Mesenchymal stem cell (in vitro differentiated cells and primary cell): ENCODE data around the gene VAV2.

Experiments
- DNase-seq: peaks from one replicate; pipeline ENCODE4 v3.0.0-alpha.2; 2013
- H2AFZ ChIP-seq: one replicate; pipeline ENCODE4 v1.6.1; 2013; ENCODE audit warnings: low read depth, mild to moderate bottlenecking, control low read depth, inconsistent platforms, low read length, moderate library complexity
- H2AK5ac ChIP-seq: 2 replicates; pipeline ENCODE4 v1.6.1; 2013; ENCODE audit warnings: low read length, moderate library complexity, mild to moderate bottlenecking, inconsistent platforms; ENCODE audit not compliant: severe bottlenecking
- H2BK120ac ChIP-seq: one replicate; pipeline ENCODE4 v1.6.1; 2013; ENCODE audit warnings: low read depth, mild to moderate bottlenecking, inconsistent platforms, low read length, moderate library complexity
- H2BK12ac ChIP-seq, 2 experiments: one replicate each; pipeline ENCODE4 v1.6.1; 2013; ENCODE audit warnings: inconsistent platforms in 2 of 2, low read length in 2 of 2, mild to moderate bottlenecking in 2 of 2, moderate library complexity in 2 of 2, control low read depth in 1 of 2
- H2BK15ac ChIP-seq: one replicate; pipeline ENCODE4 v1.6.1; 2013; ENCODE audit warnings: mild to moderate bottlenecking, low read depth, inconsistent platforms; ENCODE audit not compliant: poor library complexity, severe bottlenecking
- H2BK5ac ChIP-seq: 2 replicates; pipeline ENCODE4 v1.6.1; 2013; ENCODE audit warnings: low read depth, mild to moderate bottlenecking, low read length, control low read depth, inconsistent platforms; ENCODE audit not compliant: poor library complexity, severe bottlenecking
- H3K14ac ChIP-seq, 2 experiments: one replicate each; pipeline ENCODE4 v1.6.1; 2013; ENCODE audit warnings: inconsistent platforms in 2 of 2, low read length in 2 of 2, control low read depth in 1 of 2, mild to moderate bottlenecking in 1 of 2, moderate library complexity in 1 of 2
- H3K18ac ChIP-seq, 2 experiments: one replicate each; pipeline ENCODE4 v1.6.1; 2013; ENCODE audit warnings: inconsistent platforms in 2 of 2, low read length in 2 of 2, control low read depth in 1 of 2, low read depth in 1 of 2, mild to moderate bottlenecking in 1 of 2
- H3K23ac ChIP-seq, 2 experiments: one replicate each; pipeline ENCODE4 v1.6.1; 2013; ENCODE audit warnings: inconsistent platforms in 2 of 2, low read length in 2 of 2, mild to moderate bottlenecking in 2 of 2, moderate library complexity in 2 of 2, control low read depth in 1 of 2
- H3K27ac ChIP-seq: 2 replicates; pipeline ENCODE4 v1.5.1; 2013; ENCODE audit warnings: mild to moderate bottlenecking, moderate library complexity, low read length, control low read depth, inconsistent platforms; ENCODE audit not compliant: poor library complexity, severe bottlenecking
- H3K27me3 ChIP-seq, 2 experiments: 2 replicates each; pipeline versions ENCODE4 v1.6.1 to v1.7.0; 2013; ENCODE audit warnings: low read length in 2 of 2, mild to moderate bottlenecking in 2 of 2, moderate library complexity in 2 of 2, control low read depth in 1 of 2, inconsistent platforms in 1 of 2; ENCODE audit not compliant: control insufficient read depth in 1 of 2, insufficient read depth in 1 of 2
- H3K36me3 ChIP-seq, 2 experiments: 2 replicates each; pipeline versions ENCODE4 v1.6.1 to v1.7.0; 2013; ENCODE audit warnings: low read length in 2 of 2, control low read depth in 1 of 2, inconsistent platforms in 1 of 2, low read depth in 1 of 2, mild to moderate bottlenecking in 1 of 2; ENCODE audit not compliant: insufficient read depth in 2 of 2, control insufficient read depth in 1 of 2
- H3K4ac ChIP-seq, 2 experiments: one replicate each; pipeline ENCODE4 v1.6.1; 2013; ENCODE audit warnings: inconsistent platforms in 2 of 2, low read length in 2 of 2, mild to moderate bottlenecking in 2 of 2, moderate library complexity in 2 of 2, control low read depth in 1 of 2, low read depth in 1 of 2
- H3K4me1 ChIP-seq: 2 replicates; pipeline ENCODE4 v1.6.1; 2013; ENCODE audit warnings: low read depth, low read length, control low read depth; ENCODE audit not compliant: control insufficient read depth, insufficient read depth
- H3K4me2 ChIP-seq: 2 replicates; pipeline ENCODE4 v1.6.1; 2013; ENCODE audit warnings: low read length, mild to moderate bottlenecking, inconsistent platforms; ENCODE audit not compliant: poor library complexity, severe bottlenecking
- H3K4me3 ChIP-seq, 2 experiments: 2 replicates each; pipeline versions ENCODE4 v1.5.1 to v1.7.0; 2013; ENCODE audit warnings: low read length in 2 of 2, mild to moderate bottlenecking in 2 of 2, control low read depth in 1 of 2, low read depth in 1 of 2; ENCODE audit not compliant: insufficient read depth in 1 of 2
- H3K79me1 ChIP-seq: replicated peaks from 2 replicates; pipeline ENCODE4 v1.6.1; 2013; ENCODE audit warnings: mild to moderate bottlenecking, control low read depth, low read length, inconsistent platforms; ENCODE audit not compliant: poor library complexity, severe bottlenecking
- H3K9ac ChIP-seq: 2 replicates; pipeline ENCODE4 v1.7.0; 2013; ENCODE audit warnings: mild to moderate bottlenecking, low read length, moderate library complexity
- H3K9me3 ChIP-seq: 2 replicates; pipeline ENCODE4 v1.7.0; 2013; ENCODE audit warnings: mild to moderate bottlenecking, low read length; ENCODE audit not compliant: control insufficient read depth
- H4K8ac ChIP-seq: one replicate; pipeline ENCODE4 v1.6.1; 2013; ENCODE audit warnings: inconsistent platforms, mild to moderate bottlenecking, low read length, moderate library complexity
- H4K91ac ChIP-seq: one replicate; pipeline ENCODE4 v1.6.1; 2013; ENCODE audit warnings: mild to moderate bottlenecking, low read length, inconsistent platforms
- WGBS: methylation state at CpG from one replicate; pipeline ENCODE4 v1.1.7; 2013; ENCODE audit warnings: mixed read lengths; 5-methylcytosine and 5-hydroxymethylcytosine counted together

Gene VAV2

GRCh38 chr9:133963166-133963565 is 29.0 kb downstream of the VAV2 start:
- Histone ChIP-seq H3K9me3 (peaks cover 8% of the 10 kb centered on the region), H2AFZ (no peak overlapping the region), H3K27ac (no peak overlapping the region), H2BK12ac (no peak overlapping the region), H2AK5ac (no peak overlapping the region), H3K36me3 (peaks cover 0 to 14% of the 10 kb centered on the region in 2 experiments), H3K18ac (no peak overlapping the region), H3K79me1 (peaks cover 5% of the 10 kb centered on the region), H2BK15ac (no peak overlapping the region), H4K8ac (no peak overlapping the region), H3K4me2 (no peak overlapping the region), H4K91ac (no peak overlapping the region), H2BK120ac (no peak overlapping the region), H3K4ac (no peak overlapping the region), H3K9ac (no peak overlapping the region), H2BK5ac (no peak overlapping the region), H3K27me3 (no peaks in the 10 kb centered on the region), H3K14ac (no peak overlapping the region), H3K4me1 (peaks cover 37% of the 10 kb centered on the region), H3K23ac (peak overlapping the region in 1 of 2 experiments; percentile 46), H3K4me3 (no peak overlapping the region)
- WGBS, result 95% methylated on average over 10 of the region's 10 CpGs
- DNase-seq, result no peak

DNA sequence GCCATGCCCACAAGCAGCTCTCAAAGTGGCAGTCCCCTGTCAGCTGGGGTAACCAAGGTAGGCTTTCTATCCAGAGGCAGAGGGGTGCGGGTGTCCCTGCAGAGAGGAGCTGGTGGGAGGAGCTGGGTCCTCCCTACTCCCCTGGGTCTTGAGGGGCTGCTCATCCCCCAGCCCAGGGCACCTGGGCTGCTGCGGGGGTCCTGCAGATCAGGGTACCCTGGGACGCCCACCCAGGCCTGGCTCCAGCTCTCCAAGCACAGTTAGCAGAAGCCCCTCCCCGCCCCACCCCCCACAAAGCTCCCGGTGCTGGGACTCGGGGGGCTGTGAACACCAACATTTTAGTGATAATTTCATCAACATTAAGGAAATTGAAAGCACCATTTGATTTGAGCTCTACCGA is 29.8 kb downstream of the VAV2 start:
- Histone ChIP-seq H3K27me3 (no peaks in the 10 kb centered on the region), H3K79me1 (peaks cover 5% of the 10 kb centered on the region), H2AFZ (no peak overlapping the region), H3K4me3 (no peak overlapping the region), H2BK12ac (peak overlapping the region in 1 of 2 experiments; percentile 34), H2BK5ac (no peak overlapping the region), H4K8ac (no peak overlapping the region), H3K27ac (no peak overlapping the region), H3K18ac (no peak overlapping the region), H4K91ac (no peak overlapping the region), H3K9me3 (peaks cover 8% of the 10 kb centered on the region), H2BK15ac (no peak overlapping the region), H3K36me3 (peaks cover 0 to 14% of the 10 kb centered on the region in 2 experiments), H2BK120ac (no peak overlapping the region), H3K4ac (no peak overlapping the region), H3K9ac (no peak overlapping the region), H3K4me1 (peaks cover 40% of the 10 kb centered on the region), H3K4me2 (no peak overlapping the region), H2AK5ac (no peak overlapping the region), H3K23ac (no peak overlapping the region), H3K14ac (peak overlapping the region in 1 of 2 experiments; percentile 24)
- no peak for DNase-seq
- 96% methylated on average over 4 of the region's 7 CpGs for WGBS

- no peak for DNase-seq
- Histone ChIP-seq H2BK15ac (no peak overlapping the region), H3K4me3 (no peak overlapping the region), H2AFZ (no peak overlapping the region), H2BK120ac (no peak overlapping the region), H3K18ac (no peak overlapping the region), H4K91ac (no peak overlapping the region), H2BK12ac (no peak overlapping the region), H3K36me3 (peaks cover 0 to 14% of the 10 kb centered on the region in 2 experiments), H2AK5ac (no peak overlapping the region), H3K9me3 (peaks cover 8% of the 10 kb centered on the region), H3K4me2 (no peak overlapping the region), H4K8ac (no peak overlapping the region), H2BK5ac (no peak overlapping the region), H3K4ac (no peak overlapping the region), H3K79me1 (peaks cover 5% of the 10 kb centered on the region), H3K27ac (no peak overlapping the region), H3K9ac (no peak overlapping the region), H3K27me3 (no peaks in the 10 kb centered on the region), H3K14ac (no peak overlapping the region), H3K4me1 (peaks cover 47% of the 10 kb centered on the region), H3K23ac (no peak overlapping the region)
- WGBS, result 83% methylated on average over 16 of the region's 18 CpGs
These were observed 30.6 kb downstream of the VAV2 start for GRCh38 chr9:133961226-133962165.

DNA sequence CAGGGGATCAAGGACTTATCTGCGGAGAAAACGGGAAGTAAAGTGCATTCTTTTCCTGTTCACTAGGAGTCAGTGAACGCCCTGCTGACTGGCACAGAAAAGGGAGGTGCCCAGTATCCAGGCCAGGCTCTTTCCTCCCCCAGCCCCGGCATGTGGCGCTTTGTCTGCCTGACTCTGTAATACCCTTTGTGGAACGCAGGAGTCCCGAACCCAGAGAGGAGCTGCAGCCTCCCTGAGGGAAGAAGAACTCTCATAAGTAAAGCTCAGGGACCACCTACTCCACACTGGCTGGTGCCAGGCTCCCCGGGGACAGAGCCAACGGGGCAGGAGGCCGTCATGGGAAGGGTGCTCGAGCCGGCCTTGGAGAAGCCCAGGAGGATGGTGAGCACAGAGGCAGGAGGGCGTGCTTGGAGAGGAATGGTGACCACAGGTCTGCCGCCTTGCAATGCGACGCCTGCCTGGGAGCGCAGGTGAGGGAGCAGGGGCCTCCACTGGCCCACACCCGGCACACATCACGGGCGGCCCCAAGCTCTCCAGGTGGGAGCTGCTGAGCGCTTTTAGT is 31.5 kb downstream of the VAV2 start:
- Histone ChIP-seq H3K18ac (no peak overlapping the region), H3K4me1 (peaks cover 54% of the 10 kb centered on the region), H3K4me3 (no peak overlapping the region), H3K14ac (no peak overlapping the region), H3K27me3 (no peaks in the 10 kb centered on the region), H4K91ac (peak overlapping the region; percentile 31), H3K36me3 (peaks cover 0 to 14% of the 10 kb centered on the region in 2 experiments), H2AK5ac (no peak overlapping the region), H2BK120ac (no peak overlapping the region), H3K4me2 (no peak overlapping the region), H3K27ac (no peak overlapping the region), H3K9me3 (peaks cover 8% of the 10 kb centered on the region), H3K9ac (no peak overlapping the region), H2BK15ac (no peak overlapping the region), H2BK12ac (no peak overlapping the region), H3K79me1 (peaks cover 5% of the 10 kb centered on the region), H2AFZ (no peak overlapping the region), H4K8ac (no peak overlapping the region), H3K23ac (no peak overlapping the region), H3K4ac (no peak overlapping the region), H2BK5ac (no peak overlapping the region)
- no peak for DNase-seq
- WGBS, result 90% methylated on average over 21 of the region's 21 CpGs
